Myocyte (in vitro differentiated cells): ENCODE results near the gene CYP11A1. TPM values are rescaled to one million over a fixed set of nuclear protein-coding genes. Genes with fewer than 3 reads are reported as not detected.
A peak's percentile ranks its signal among the peaks of the same experiment; 100 is the strongest.

Experiments
- DNase-seq: peaks from one replicate; pipeline ENCODE4 v3.0.0-alpha.2; 2012; ENCODE audit warnings: low read depth
- microRNA-seq: library from miRNA; unstranded; fragments of <30 nt; microRNA quantifications from one replicate; pipeline ENCODE4, GENCODE V29; 2016
- total RNA-seq: library from RNA; depleted of rRNA; stranded (reverse); fragments of >200 nt; gene quantifications from 2 replicates; pipeline ENCODE4 v1.2.3, GENCODE V29; 2014

CYP11A1 gene
- total RNA-seq, 1 donor from 2014 or later: not detected

DNA sequence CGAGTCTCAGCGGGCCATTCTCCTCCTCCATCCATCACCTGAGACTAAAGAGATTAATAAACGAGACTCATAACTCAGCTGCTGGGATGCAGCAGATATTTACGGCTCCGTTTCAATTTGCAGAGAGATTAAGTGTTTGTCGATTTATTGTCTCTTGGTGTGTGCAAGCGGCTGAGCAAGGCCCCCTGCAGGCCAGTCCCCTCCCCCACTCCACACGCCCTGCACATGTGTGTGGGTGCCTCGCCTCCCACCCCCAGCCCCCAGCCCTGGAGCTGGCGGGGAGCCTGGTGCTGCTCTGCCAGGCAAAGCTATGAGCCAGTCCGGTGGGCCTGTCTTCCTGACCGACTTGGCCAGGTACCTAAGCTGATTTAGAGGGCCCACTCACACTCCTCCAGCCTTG lies 63.0 kb downstream of the CYP11A1 start:
- no peak for DNase-seq

GRCh38 chr15:74303741-74304309 lies 63.6 kb downstream of the CYP11A1 start:
- DNase-seq: no peak

GRCh38 chr15:74302821-74303359 lies 64.6 kb downstream of the CYP11A1 start:
- DNase-seq: peak; percentile 27

GRCh38 chr15:74301583-74302361 lies 65.7 kb downstream of the CYP11A1 start:
- DNase-seq: no peak

- no peak for DNase-seq
These were observed 67.2 kb downstream of the CYP11A1 start for GRCh38 chr15:74300057-74300795.

DNA sequence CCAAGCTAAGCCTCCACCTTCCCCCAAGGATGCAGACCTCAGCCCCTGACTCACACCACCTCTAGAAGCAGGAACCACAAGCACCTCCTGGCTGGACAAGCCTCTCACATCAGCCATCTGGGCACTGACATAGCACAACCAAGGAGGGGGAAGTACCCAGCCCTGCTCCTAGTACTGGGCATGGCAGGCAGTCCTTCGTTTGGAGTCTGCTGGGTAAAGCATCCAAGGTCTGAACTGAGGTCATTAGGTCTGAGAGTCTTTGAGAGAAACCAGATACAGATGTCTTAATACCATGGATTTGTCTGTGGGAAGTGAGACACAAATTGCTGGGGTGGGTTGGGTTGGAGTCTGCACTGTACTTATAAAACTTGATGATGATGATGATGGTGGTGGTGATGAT lies 69.6 kb downstream of the CYP11A1 start:
- DNase-seq: no peak

DNA sequence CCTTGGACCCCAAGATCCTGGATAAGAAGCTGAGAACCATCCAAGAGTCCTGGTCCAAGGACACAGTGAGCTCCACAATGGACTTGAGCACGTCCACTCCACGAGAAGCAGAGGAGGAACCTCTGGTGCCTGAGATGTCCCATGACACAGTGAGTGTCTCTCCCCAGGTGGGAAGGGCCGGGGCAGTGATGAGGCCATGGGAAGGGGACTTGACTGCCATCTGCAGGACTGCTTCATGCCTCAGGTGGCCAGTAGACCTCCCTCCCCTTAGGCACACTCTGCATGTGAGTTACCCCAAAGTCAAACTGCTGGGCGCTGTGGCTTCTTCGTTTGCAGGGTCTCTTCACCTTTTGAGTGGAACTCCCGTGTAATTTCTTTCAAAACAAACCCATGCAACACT lies 71.6 kb downstream of the CYP11A1 start:
- DNase-seq: no peak

DNA sequence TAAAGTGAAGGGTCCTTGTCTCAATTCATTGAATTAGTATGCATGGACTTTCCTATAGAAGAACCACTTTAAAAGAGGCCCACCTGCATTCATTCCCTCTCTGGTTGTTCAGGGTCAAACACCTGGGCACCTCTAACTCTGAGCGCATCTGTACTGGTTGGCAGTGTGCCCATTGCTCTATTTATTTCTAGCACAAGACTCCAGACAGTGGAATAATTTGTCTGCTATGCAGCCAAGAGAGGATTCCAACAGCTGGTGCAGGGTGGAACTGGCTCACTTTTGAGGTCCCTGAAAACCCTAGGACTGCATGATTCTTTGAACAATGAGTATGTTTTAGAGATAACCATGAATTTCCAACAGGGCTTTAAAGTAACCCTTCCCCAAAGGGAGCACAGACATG lies 73.4 kb downstream of the CYP11A1 start:
- DNase-seq: no peak

GRCh38 chr15:74293021-74293810 lies 74.2 kb downstream of the CYP11A1 start:
- no peak for DNase-seq

DNA sequence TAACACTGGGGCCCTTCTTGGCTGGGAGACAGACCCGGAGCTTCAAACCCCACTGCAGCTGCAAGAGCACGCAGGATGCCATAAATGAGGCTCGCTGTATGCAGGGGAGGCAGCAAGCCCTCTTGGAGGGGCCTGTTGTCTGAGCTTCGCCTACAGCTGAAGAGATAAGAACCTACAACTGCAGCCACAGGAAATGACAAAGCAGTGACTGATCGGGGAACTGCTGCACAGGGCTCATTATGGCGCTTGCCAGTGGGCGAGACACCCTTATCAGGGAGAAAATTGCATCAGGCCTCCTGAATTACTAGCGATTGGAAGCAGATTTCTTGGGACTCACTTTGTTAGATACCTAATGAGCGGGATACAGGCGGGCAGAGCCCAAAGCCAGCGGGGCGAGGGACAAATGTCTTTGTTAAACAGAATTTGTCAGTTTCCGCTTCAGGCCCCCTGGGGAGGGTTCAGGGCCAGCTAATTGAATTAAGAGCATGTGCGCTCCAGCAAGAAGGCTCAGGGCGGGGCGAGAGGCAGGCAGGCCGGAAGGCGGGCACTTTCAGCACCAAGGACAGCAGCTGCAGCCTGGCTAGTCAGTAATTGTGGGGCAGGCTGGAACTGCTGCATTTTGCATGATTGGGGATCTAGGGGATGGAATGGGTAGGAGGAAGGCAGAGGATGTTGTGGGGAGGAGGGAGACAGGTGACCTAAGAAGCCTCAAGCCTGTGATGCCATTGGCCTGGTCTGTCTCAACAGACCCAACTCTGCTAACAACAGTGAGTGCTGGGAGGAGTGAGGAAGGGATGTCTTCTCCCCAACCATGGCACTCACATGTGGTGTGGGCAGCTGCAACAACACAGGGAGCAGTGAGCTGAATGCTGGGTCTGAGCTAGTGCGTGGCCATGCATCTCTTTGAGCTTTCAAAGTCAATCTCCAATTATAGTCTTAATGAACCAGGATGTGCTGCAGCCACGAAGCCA lies 76.1 kb downstream of the CYP11A1 start:
- DNase-seq: peak; percentile 80

DNA sequence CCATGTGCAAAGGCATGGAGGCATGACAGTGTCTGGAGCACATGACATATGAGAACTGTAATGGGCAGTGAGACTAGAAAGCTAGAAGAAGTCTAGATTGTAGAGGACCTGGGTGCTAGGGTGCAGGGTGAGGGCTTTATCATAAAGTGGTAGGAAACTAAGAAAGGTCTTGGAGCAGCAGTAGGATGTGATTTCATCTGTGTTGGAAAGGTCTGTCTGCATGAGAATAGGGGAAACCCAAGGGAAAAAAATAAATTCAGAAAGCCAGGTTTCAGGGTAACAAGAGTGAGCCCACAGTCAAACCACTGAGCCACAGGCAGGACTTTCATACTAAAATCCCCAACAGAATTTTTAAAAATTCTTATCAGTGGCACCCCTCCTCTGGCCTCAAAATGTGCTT lies 76.8 kb downstream of the CYP11A1 start:
- DNase-seq: no peak

- DNase-seq: no peak
These were observed 77.8 kb downstream of the CYP11A1 start for GRCh38 chr15:74289671-74290070.

Small RNAs within 50 kb of the gene (microRNA-seq; reads per million reads assigned to microRNA genes)
- gene MIR6881: not detected

Other genes with a start within 250 kb of the CYP11A1 start
- not detected in 2 replicates for gene ISLR2, start 237.1 kb downstream of the CYP11A1 start, total RNA-seq
- 0.31 and 2.2 TPM in 2 replicates for gene ISLR, start 193.9 kb downstream of the CYP11A1 start, total RNA-seq
- gene STRA6, start 164.9 kb downstream of the CYP11A1 start, total RNA-seq: not detected in 2 replicates
- not detected in 2 replicates for gene CCDC33, start 131.3 kb downstream of the CYP11A1 start, total RNA-seq
- 9.5 and 11.4 TPM in 2 replicates for gene SEMA7A, start 66.3 kb upstream of the CYP11A1 start, total RNA-seq
- gene UBL7, start 93.5 kb upstream of the CYP11A1 start, total RNA-seq: 44.4 and 63.2 TPM in 2 replicates
- 0.36 and 0.88 TPM in 2 replicates for gene ARID3B, start 173.6 kb upstream of the CYP11A1 start, total RNA-seq
- 74.0 and 76.0 TPM in 2 replicates for gene CLK3, start 248.2 kb upstream of the CYP11A1 start, total RNA-seq